ENCODE data around the gene CERS6.

Gene CERS6

DNA sequence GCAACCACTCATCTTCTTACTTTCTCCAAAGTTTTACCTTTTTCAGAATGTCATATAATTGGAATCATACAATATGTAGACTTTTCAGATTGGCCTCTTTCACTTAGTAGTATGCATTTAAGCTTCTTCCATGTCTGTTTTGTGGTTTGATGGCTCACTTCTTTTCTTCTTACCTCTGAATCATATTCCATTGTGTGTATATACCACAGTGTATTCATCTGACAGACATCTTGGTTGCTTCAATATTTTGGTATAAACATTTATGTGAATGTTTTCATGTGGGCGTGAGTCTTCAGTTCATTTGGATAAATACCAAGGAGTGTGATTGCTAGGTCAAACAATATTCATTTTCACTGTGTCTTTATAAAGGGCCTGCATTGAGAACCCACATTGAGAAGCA lies 210.3 kb downstream of the CERS6 start:
- TF ChIP-seq, protein P1, sequence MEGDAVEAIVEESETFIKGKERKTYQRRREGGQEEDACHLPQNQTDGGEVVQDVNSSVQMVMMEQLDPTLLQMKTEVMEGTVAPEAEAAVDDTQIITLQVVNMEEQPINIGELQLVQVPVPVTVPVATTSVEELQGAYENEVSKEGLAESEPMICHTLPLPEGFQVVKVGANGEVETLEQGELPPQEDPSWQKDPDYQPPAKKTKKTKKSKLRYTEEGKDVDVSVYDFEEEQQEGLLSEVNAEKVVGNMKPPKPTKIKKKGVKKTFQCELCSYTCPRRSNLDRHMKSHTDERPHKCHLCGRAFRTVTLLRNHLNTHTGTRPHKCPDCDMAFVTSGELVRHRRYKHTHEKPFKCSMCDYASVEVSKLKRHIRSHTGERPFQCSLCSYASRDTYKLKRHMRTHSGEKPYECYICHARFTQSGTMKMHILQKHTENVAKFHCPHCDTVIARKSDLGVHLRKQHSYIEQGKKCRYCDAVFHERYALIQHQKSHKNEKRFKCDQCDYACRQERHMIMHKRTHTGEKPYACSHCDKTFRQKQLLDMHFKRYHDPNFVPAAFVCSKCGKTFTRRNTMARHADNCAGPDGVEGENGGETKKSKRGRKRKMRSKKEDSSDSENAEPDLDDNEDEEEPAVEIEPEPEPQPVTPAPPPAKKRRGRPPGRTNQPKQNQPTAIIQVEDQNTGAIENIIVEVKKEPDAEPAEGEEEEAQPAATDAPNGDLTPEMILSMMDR (IDR thresholded peaks at IDR 0.05; ENCODE audit: low read depth, low read length): no peak
- no peak overlapping the region for H3K4me3 ChIP-seq (ENCODE audit: low read depth, low read length)
- in situ Hi-C loops (cut with HindIII; ENCODE audit: low sequenced_read_pairs): no loop called here
- DNase-seq (ENCODE audit: low read depth, low spot score): peak; percentile 25

DNA sequence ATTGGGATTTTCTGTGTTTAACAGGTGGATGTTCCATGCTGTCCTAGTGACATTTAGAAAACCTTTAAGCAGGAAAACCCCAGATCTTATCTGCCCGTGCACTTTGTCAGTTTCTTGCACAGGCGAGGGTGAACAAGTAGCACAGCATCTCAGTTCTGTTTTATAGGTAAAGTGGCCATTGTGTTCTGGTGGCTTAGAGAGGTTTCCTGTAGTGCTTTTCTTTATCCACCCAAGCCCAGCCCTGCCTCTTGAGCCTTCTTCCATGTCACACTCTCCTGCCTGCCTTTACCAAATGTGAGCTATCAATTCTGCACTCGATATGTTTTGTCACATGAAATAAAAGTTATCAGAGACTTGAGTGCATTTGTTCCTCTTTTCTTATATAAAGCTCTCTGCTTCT lies 211.1 kb downstream of the CERS6 start:
- in situ Hi-C loops (cut with HindIII; ENCODE audit: low sequenced_read_pairs): no loop called here
- TF ChIP-seq, protein P1 (IDR thresholded peaks at IDR 0.05; ENCODE audit: low read depth, low read length): no peak
- DNase-seq (ENCODE audit: low read depth, low spot score): no peak
- no peak overlapping the region for H3K4me3 ChIP-seq (ENCODE audit: low read depth, low read length)

DNA sequence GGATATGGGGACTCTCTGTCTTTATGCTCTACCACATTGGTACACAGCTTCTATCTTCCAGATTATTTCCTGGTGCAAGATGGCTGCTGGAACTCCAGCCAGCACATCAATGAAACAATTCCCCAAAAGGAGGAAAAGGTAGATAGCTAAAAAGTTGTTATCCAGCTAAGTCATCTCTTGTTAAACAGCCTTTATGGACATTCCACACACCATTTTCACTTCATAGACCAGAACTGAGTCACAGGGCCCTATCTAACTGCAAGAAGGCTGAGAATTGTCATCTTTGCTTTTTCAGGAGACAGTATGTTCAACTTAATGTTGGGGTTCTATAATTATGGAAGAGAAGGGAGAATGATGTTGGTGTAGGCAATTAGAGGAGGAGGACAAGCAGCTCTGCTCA lies 213.1 kb downstream of the CERS6 start:
- H3K4me3 ChIP-seq (ENCODE audit: low read depth, low read length): no peak overlapping the region
- TF ChIP-seq, protein P1 (IDR thresholded peaks at IDR 0.05; ENCODE audit: low read depth, low read length): no peak
- DNase-seq (ENCODE audit: low read depth, low spot score): no peak
- in situ Hi-C loops (cut with HindIII; ENCODE audit: low sequenced_read_pairs): no loop called here

DNA sequence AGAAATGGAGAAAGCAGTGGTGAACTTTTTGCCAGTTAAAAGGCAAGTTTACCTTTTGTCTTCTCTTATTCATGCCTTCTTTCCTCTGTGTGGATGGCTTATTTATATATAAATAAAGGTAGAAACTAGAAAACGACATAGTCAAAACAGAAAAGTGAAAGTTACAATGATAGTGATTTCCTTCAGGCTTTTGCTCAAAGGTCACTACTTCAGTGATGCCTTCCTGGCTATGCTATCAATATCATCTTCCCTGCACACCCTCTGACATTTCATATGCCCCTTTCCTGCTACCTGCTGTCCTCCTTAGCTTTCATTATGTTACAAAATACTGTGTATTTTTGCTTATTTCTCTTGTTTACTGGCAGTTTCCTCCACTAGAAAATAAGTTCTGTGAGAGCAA lies 214.4 kb downstream of the CERS6 start:
- DNase-seq (ENCODE audit: low read depth, low spot score): no peak
- H3K4me3 ChIP-seq (ENCODE audit: low read depth, low read length): no peak overlapping the region
- in situ Hi-C loops (cut with HindIII; ENCODE audit: low sequenced_read_pairs): no loop called here
- TF ChIP-seq, protein P1 (IDR thresholded peaks at IDR 0.05; ENCODE audit: low read depth, low read length): no peak

DNA sequence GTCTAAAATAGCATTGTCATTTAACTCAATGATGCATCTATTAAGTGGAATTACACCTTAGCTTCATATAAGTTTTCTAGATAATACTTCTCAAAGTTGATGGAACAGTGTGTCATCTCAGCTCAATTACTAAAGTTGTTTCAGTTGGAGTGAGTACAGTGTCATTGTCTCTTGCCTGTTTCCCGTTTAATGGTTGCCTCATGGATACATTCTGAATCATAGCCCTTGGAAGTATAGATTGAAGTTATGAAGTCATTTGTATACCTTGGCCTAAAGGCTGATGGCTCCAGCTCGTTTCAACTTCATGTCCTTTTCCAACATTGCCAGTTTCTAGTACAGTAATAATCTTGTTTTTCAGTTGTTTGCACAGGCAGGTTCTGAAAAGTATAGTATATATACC lies 215.9 kb downstream of the CERS6 start:
- no peak overlapping the region for H3K4me3 ChIP-seq (ENCODE audit: low read depth, low read length)
- TF ChIP-seq, protein P1 (IDR thresholded peaks at IDR 0.05; ENCODE audit: low read depth, low read length): no peak
- in situ Hi-C loops (cut with HindIII; ENCODE audit: low sequenced_read_pairs): no loop called here
- DNase-seq (ENCODE audit: low read depth, low spot score): peak; percentile 61

DNA sequence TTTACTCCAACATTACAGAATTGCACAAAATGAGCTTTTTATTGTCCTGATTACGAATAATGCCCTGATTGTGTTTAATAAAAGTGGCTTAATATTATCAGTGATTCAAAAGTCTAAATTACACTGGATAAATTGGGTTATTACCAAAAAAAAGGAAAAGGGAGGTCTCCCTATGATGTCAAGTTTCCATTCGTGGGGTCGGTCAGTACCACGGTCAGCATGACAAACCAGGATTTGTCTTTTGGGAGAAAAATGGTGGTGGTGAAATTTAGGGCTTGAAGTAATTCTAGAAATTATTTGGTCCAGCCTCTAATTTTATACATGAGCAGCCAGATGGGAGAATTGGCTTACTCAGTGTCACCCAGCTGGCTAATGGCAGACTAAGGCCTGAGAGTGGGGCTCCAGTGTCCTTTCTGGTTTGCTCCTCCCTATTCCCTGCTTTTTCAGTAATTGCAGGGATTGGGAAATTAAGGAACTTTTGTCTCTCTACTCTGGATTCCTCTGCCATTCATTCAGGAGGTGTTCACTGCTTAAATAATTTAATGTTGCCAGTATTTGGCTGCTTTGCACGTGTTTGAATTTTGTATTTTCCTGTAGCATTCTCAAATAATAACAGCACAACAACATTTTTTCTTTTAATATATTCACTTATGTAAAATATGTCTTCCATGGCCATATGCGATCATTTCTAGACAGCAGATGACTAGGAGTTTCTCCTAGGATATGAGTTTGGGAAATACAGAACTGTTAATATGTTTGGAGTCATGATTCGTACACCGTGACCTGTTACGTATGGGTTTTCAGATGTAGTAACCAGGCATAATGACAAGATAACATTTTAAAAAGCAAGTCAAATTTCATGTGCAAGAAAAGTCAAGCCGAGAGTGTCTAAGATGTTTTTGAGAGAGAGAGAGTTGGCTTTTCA lies 217.5 kb downstream of the CERS6 start:
- TF ChIP-seq, protein P1 (IDR thresholded peaks at IDR 0.05; ENCODE audit: low read depth, low read length): no peak
- no peak for DNase-seq (ENCODE audit: low read depth, low spot score)
- H3K4me3 ChIP-seq (ENCODE audit: low read depth, low read length): no peak overlapping the region
- in situ Hi-C loops (cut with HindIII; ENCODE audit: low sequenced_read_pairs): no loop called here
